ENCODE measurements around the gene SCAF1. TPM values are rescaled to one million over a fixed set of nuclear protein-coding genes. Genes with fewer than 3 reads are reported as not detected.

Gene SCAF1
- total RNA-seq, 1 experiment from 2014 or later: 6.2 TPM

- DNase-seq (ENCODE audit: low read depth, low spot score): no peak
- in situ Hi-C loops (cut with HindIII; ENCODE audit: low pct_unique_long_range_greater_than_20kb, low sequenced_read_pairs): no loop called here
These were observed 14.6 kb downstream of the SCAF1 start for GRCh38 chr19:49656456-49657109.

- no peak for DNase-seq (ENCODE audit: low read depth, low spot score)
- in situ Hi-C loops (cut with HindIII; ENCODE audit: low pct_unique_long_range_greater_than_20kb, low sequenced_read_pairs): no loop called here
These were observed 15.6 kb downstream of the SCAF1 start for GRCh38 chr19:49657493-49658138.

DNA sequence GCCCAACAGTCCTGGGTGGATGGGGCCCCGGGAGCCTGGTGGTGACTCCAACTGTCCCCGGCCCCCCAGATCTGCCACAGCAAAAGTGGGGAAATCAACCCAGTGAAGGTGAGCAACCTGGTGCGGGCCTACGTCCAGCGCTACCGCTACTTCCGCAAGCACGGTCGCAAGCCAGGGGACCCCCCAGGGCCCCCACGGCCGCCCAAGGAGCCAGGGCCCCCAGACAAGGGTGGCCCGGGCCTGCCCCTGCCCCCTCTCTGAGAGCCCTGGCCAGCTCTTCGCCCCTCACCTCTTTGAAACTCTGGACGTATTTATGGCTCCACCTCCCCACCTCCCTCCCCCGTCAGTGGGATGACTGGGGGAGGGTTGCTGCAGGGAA, 16.1 kb downstream of the SCAF1 start:
- no peak for DNase-seq (ENCODE audit: low read depth, low spot score)
- in situ Hi-C loops (cut with HindIII; ENCODE audit: low pct_unique_long_range_greater_than_20kb, low sequenced_read_pairs): no loop called here

GRCh38 chr19:49658566-49659442, 16.8 kb downstream of the SCAF1 start:
- in situ Hi-C loops (cut with HindIII; ENCODE audit: low pct_unique_long_range_greater_than_20kb, low sequenced_read_pairs): no loop called here
- no peak for DNase-seq (ENCODE audit: low read depth, low spot score)

GRCh38 chr19:49660338-49660961, 18.4 kb downstream of the SCAF1 start:
- in situ Hi-C loops (cut with HindIII; ENCODE audit: low pct_unique_long_range_greater_than_20kb, low sequenced_read_pairs): no loop called here
- no peak for DNase-seq (ENCODE audit: low read depth, low spot score)

DNA sequence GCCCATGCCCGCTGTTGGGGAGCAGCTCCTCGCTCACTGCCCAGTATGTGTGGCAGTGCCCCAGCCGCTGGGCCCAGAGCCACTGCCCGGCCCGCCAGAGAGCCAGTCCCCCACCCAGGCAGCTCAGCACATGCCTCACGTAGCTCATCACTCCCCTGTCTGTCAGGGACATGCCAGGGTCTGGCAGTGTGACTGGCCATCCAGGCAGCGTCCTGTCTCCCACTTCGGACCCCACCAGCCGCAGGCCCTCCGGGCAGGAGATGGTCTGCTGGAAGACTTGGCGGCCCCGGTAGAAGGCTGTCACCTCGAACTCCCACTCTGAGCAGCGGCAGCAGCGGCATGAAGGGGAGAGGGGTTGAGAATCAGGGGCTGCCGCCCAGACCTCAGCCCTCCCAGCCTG, 20.0 kb downstream of the SCAF1 start:
- DNase-seq (ENCODE audit: low read depth, low spot score): no peak
- in situ Hi-C loops (cut with HindIII; ENCODE audit: low pct_unique_long_range_greater_than_20kb, low sequenced_read_pairs): no loop called here

GRCh38 chr19:49663224-49663623, 21.2 kb downstream of the SCAF1 start:
- in situ Hi-C loops (cut with HindIII; ENCODE audit: low pct_unique_long_range_greater_than_20kb, low sequenced_read_pairs): no loop called here
- no peak for DNase-seq (ENCODE audit: low read depth, low spot score)

GRCh38 chr19:49664171-49665035, 22.4 kb downstream of the SCAF1 start:
- DNase-seq (ENCODE audit: low read depth, low spot score): peak; percentile 65
- in situ Hi-C loops (cut with HindIII; ENCODE audit: low pct_unique_long_range_greater_than_20kb, low sequenced_read_pairs): no loop called here

GRCh38 chr19:49665036-49665350, 23.0 kb downstream of the SCAF1 start:
- in situ Hi-C loops (cut with HindIII; ENCODE audit: low pct_unique_long_range_greater_than_20kb, low sequenced_read_pairs): no loop called here

DNA sequence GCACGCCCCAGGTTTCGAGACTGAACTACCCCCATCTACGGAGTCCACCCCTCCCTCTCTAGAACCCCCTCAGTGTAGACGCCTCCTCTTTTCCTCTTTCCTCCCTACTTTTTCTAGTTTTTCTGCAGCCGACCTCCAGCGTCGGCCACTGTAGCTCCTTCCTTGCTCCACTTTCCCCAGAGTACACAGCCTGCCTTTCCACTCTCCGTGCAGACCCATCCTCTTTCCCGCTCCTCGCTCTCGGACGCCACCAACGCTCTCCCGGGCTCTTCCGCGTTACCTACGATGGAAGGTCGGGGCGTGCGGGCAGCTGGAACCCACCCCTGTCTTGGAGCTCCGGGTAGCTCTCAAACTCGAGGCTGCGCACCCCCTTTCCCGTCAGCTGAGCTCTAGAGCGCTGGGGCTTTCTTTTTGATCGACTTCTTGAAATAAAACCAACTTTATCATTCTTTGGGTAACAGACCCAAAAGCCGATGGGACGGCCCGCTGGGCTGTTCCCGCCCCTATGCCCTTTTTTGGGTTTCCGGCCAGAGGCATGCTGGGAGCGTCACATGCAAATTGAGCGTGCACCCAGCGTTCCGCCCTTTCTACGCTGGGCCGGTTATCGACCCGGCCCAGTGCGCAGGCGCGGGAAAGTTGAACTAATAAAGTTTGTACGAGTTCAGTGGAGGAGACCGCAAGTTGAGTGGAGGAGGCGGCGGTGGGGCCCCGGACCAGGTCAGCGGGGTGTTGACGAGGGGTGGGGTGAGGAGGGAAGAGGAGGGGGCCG, 23.5 kb downstream of the SCAF1 start, which contains the start of the genes BCL2L12 and IRF3:
Gene BCL2L12, plus strand, starts transcription at position 583 of the 769 bp plus-strand sequence. CDS start 760 bp downstream, outside the sequence.
Gene IRF3, minus strand, starts transcription at position 507 of the 769 bp plus-strand sequence. CDS start 1,019 bp downstream, outside the sequence.
- peak; percentile 93 for DNase-seq (ENCODE audit: low read depth, low spot score)
- in situ Hi-C loops (cut with HindIII; ENCODE audit: low pct_unique_long_range_greater_than_20kb, low sequenced_read_pairs): no loop called here

More at GRCh38 chr19:49665036-49665350, 23.0 kb downstream of the SCAF1 start:
- DNase-seq (ENCODE audit: low read depth, low spot score): no peak

DNA sequence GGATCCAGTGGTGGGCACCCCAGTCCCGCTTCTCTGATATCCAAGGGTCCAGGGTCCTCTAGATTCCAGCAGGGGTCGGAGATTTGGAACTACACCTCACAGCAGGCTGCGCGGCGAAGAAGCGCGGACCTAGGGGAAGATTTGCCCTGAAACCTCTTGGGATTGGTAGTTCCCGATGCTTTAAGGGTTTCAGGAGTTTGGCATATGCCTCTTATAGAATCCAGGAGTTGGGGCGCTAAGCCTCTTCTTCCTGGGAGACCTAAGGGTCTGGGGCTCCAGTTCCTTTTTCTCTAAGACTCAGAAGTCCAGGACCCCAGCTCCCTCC, 24.1 kb downstream of the SCAF1 start:
- in situ Hi-C loops (cut with HindIII; ENCODE audit: low pct_unique_long_range_greater_than_20kb, low sequenced_read_pairs): no loop called here
- no peak for DNase-seq (ENCODE audit: low read depth, low spot score)

- DNase-seq (ENCODE audit: low read depth, low spot score): no peak
- in situ Hi-C loops (cut with HindIII; ENCODE audit: low pct_unique_long_range_greater_than_20kb, low sequenced_read_pairs): no loop called here
These were observed 25.5 kb downstream of the SCAF1 start for GRCh38 chr19:49667473-49667872.

DNA sequence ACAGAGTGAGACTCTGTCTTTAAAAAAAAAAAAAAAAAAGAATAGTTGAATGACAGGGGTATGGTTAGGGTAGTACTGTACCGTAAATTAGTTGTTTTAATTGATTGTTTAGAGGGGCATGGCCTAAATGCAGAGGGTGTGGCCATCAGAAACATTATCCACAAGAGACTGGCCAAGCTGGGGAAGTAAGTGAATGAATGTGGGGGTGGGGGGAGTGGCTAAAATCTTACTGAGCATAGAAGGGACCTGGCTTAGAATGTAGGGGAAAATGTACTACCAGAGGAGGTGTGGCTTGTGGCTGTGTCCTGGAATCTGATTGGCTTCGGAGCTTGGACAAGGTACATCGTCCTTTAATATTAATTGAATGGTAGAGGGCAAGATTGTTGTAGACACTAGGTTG, 27.5 kb downstream of the SCAF1 start:
- in situ Hi-C loops (cut with HindIII; ENCODE audit: low pct_unique_long_range_greater_than_20kb, low sequenced_read_pairs): no loop called here
- no peak for DNase-seq (ENCODE audit: low read depth, low spot score)

DNA sequence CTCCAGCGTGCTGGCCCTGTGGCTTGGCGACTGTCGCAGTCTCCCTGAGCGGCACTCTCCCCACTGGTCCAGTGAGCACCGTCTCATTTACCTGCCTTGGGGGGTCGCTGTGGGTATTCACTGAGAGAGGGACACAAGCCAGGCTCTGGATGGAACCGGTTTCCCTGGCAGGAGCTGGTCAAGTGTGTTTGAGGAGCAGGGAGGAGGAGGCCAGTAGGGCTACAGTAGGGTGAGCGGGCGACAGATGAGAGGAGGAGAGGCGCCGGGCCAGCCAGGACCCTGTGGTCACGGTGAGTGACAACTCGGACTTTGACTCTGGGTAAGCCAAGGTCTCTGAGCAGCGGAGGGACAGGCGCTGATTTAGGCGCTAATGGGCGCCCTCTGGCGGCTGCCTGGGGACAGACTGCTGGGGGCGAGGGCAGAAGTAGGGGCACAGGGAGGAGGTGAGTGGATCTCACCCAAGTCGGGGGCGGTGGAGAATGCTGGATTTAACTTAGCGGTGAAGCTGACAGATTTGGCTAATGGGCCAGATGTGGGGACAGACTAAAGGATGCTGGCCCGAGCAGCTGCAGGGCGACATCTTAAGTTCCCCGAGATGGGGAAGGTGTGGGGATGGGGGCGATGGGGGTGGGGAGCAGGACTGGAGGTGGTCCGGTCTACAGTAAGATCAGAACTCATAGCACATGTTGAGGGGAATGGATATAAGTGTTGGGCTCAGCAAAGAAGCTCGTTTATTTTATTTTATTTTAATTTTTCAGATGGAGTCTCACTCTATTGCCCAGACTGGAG, 30.3 kb downstream of the SCAF1 start:
- in situ Hi-C loops (cut with HindIII; ENCODE audit: low pct_unique_long_range_greater_than_20kb, low sequenced_read_pairs): no loop called here
- DNase-seq (ENCODE audit: low read depth, low spot score): peak; percentile 73

DNA sequence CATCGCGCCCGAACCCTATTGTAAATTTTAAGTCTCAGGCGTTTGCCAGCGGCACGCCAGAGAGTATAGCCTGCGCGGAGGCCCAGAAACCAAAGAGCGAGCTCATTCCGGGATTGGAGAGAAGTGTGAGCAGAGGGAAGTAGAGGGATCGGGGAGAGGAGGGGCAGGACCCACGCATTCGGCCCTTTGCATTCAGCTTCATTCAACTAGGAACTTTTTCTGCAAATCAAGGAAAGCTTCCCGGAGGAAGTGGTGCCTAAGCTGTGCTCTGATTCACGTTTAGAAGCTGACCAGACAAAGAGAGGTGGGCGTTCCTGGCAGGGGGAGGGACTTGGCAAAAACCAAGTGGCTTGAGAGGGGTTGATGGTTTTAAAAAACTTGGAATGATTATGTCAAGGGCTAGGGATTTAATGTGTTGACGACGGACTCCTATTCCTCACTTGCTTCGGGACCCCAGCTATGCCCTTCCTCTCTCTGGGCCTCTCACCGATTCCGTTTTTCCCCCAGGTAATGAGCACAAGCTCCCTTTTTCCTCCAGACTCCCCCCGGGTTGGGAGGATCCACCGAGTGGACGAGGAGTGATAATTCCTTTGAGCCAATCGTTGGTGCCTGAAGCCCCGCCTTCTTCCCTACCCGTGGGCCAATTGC, 34.3 kb downstream of the SCAF1 start:
- in situ Hi-C loops (cut with HindIII; ENCODE audit: low pct_unique_long_range_greater_than_20kb, low sequenced_read_pairs): no loop called here
- DNase-seq (ENCODE audit: low read depth, low spot score): peak; percentile 84

All from SK-MEL-5 (cell line).